Measurements from ENCODE around the gene CDH11.

Gene CDH11

GRCh38 chr16:65016754-65017153 is 105.1 kb downstream of the CDH11 start:
- TF ChIP-seq CTCF (conservative IDR thresholded peaks at IDR 0.05; ENCODE audit: low read length) (no peak), EZH2phosphoT487 (IDR thresholded peaks at IDR 0.05; ENCODE audit: borderline replicate concordance) (no peak)

GRCh38 chr16:65015599-65015998 is 106.3 kb downstream of the CDH11 start:
- Histone ChIP-seq H4K20me1 (ENCODE audit: insufficient read depth, low read length, poor library complexity, severe bottlenecking) (no peaks in the 10 kb centered on the region), H3F3A (ENCODE audit: low read depth) (no peaks in the 10 kb centered on the region), H3K9me3 (ENCODE audit: insufficient read depth, low read depth, low read length) (no peaks in the 10 kb centered on the region), H2AFZ (ENCODE audit: low read length) (no peak overlapping the region), H3K4me2 (ENCODE audit: low read depth, low read length, poor library complexity, severe bottlenecking) (no peak overlapping the region), H3K9me2 (replicated peaks; ENCODE audit: low read depth, low read length) (no peaks in the 10 kb centered on the region), H3K27me3 (ENCODE audit: insufficient read depth, low read length, poor library complexity, severe bottlenecking) (no peaks in the 10 kb centered on the region), H3K36me3 (ENCODE audit: insufficient read depth, low read length) (no peaks in the 10 kb centered on the region), H3K4me1 (ENCODE audit: insufficient read depth, low read length, poor library complexity, severe bottlenecking) (no peaks in the 10 kb centered on the region), H3K79me2 (ENCODE audit: insufficient read depth, low read length) (no peaks in the 10 kb centered on the region), H3K4me3 (ENCODE audit: low read length, poor library complexity, severe bottlenecking) (no peak overlapping the region), H3K9ac (ENCODE audit: low read depth, low read length, poor library complexity, severe bottlenecking) (no peak overlapping the region)
- TF ChIP-seq EZH2phosphoT487 (IDR thresholded peaks at IDR 0.05; ENCODE audit: borderline replicate concordance), result no peak
- no peak for TF ChIP-seq CTCF (conservative IDR thresholded peaks at IDR 0.05; ENCODE audit: low read length)

More at GRCh38 chr16:65016754-65017153, 105.1 kb downstream of the CDH11 start:
- no peaks in the 10 kb centered on the region for H4K20me1 ChIP-seq (ENCODE audit: insufficient read depth, low read length, poor library complexity, severe bottlenecking)
- no peaks in the 10 kb centered on the region for H3K27me3 ChIP-seq (ENCODE audit: insufficient read depth, low read length, poor library complexity, severe bottlenecking)
- no peaks in the 10 kb centered on the region for H3K4me1 ChIP-seq (ENCODE audit: insufficient read depth, low read length, poor library complexity, severe bottlenecking)
- no peak overlapping the region for H3K9ac ChIP-seq (ENCODE audit: low read depth, low read length, poor library complexity, severe bottlenecking)
- H3K9me2 ChIP-seq (replicated peaks; ENCODE audit: low read depth, low read length), result no peaks in the 10 kb centered on the region
- no peaks in the 10 kb centered on the region for H3K79me2 ChIP-seq (ENCODE audit: insufficient read depth, low read length)
- no peak overlapping the region for H3K4me2 ChIP-seq (ENCODE audit: low read depth, low read length, poor library complexity, severe bottlenecking)
- H3F3A ChIP-seq (ENCODE audit: low read depth), result no peaks in the 10 kb centered on the region
- H3K9me3 ChIP-seq (ENCODE audit: insufficient read depth, low read depth, low read length), result no peaks in the 10 kb centered on the region
- H3K4me3 ChIP-seq (ENCODE audit: low read length, poor library complexity, severe bottlenecking), result no peak overlapping the region
- H3K36me3 ChIP-seq (ENCODE audit: insufficient read depth, low read length), result no peaks in the 10 kb centered on the region
- no peak overlapping the region for H2AFZ ChIP-seq (ENCODE audit: low read length)

GRCh38 chr16:65012357-65012756 is 109.5 kb downstream of the CDH11 start:
- Histone ChIP-seq H3K4me2 (ENCODE audit: low read depth, low read length, poor library complexity, severe bottlenecking) (no peak overlapping the region), H4K20me1 (ENCODE audit: insufficient read depth, low read length, poor library complexity, severe bottlenecking) (no peaks in the 10 kb centered on the region), H3K9me2 (replicated peaks; ENCODE audit: low read depth, low read length) (no peaks in the 10 kb centered on the region), H3K36me3 (ENCODE audit: insufficient read depth, low read length) (no peaks in the 10 kb centered on the region), H3K79me2 (ENCODE audit: insufficient read depth, low read length) (no peaks in the 10 kb centered on the region), H3K4me3 (ENCODE audit: low read length, poor library complexity, severe bottlenecking) (no peak overlapping the region), H3K9me3 (ENCODE audit: insufficient read depth, low read depth, low read length) (no peaks in the 10 kb centered on the region), H3K4me1 (ENCODE audit: insufficient read depth, low read length, poor library complexity, severe bottlenecking) (no peaks in the 10 kb centered on the region), H2AFZ (ENCODE audit: low read length) (no peak overlapping the region), H3K27me3 (ENCODE audit: insufficient read depth, low read length, poor library complexity, severe bottlenecking) (no peaks in the 10 kb centered on the region), H3F3A (ENCODE audit: low read depth) (no peaks in the 10 kb centered on the region), H3K9ac (ENCODE audit: low read depth, low read length, poor library complexity, severe bottlenecking) (no peak overlapping the region)
- TF ChIP-seq CTCF (conservative IDR thresholded peaks at IDR 0.05; ENCODE audit: low read length), result no peak
- no peak for TF ChIP-seq EZH2phosphoT487 (IDR thresholded peaks at IDR 0.05; ENCODE audit: borderline replicate concordance)

Data from Loucy (cell line).